HT-29 (cell line): ENCODE data around the gene NARF. TPM values are rescaled to one million over a fixed set of nuclear protein-coding genes. Genes with fewer than 3 reads are reported as not detected.
"Not testable (repeated sequence)": the region's sequence is repeated elsewhere in the genome, so short reads cannot be mapped to it uniquely, and the experiment has no call there.

Source experiments
- DNase-seq: peaks from one replicate; pipeline ENCODE4 v3.0.0-alpha.2; 2015; ENCODE audit warnings: low spot score
- small RNA-seq: library from RNA; depleted of rRNA; stranded (forward); fragments of <200 nt; gene quantifications from one replicate; pipeline ENCODE3, GENCODE V24; 2014
- total RNA-seq: library from RNA; depleted of rRNA; stranded (reverse); fragments of >200 nt; shearing (Covaris generic); gene quantifications from 2 replicates; pipeline ENCODE4 v1.2.3, GENCODE V29; 2014; rRNA removed

The NARF gene
- total RNA-seq, 1 experiment from 2014 or later = 30.5 TPM

- no peak for DNase-seq
Observed at GRCh38 chr17:82529914-82530300, 71.4 kb downstream of the NARF start.

GRCh38 chr17:82531431-82531881, 72.9 kb downstream of the NARF start:
- no peak for DNase-seq

DNA sequence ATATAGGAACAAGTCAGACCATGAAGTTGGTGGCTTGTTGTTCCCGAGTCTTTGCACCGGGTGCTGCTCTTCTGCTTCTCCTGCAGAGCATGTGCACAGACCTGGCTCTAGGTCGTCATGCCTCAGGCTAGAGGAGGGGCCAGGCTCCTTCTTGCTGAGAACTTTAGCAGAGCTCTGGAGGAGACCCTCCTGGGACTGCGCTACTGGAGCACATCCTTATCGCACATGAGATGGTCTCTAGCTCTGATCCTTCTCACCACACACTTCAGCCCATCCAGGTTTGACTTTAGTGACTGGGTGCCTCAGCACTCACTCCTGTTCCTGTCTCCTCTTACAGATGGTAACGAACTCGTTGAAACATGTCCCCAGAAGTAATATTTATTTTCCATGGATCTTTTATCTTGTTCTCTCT, 75.9 kb downstream of the NARF start:
- DNase-seq = no peak

DNA sequence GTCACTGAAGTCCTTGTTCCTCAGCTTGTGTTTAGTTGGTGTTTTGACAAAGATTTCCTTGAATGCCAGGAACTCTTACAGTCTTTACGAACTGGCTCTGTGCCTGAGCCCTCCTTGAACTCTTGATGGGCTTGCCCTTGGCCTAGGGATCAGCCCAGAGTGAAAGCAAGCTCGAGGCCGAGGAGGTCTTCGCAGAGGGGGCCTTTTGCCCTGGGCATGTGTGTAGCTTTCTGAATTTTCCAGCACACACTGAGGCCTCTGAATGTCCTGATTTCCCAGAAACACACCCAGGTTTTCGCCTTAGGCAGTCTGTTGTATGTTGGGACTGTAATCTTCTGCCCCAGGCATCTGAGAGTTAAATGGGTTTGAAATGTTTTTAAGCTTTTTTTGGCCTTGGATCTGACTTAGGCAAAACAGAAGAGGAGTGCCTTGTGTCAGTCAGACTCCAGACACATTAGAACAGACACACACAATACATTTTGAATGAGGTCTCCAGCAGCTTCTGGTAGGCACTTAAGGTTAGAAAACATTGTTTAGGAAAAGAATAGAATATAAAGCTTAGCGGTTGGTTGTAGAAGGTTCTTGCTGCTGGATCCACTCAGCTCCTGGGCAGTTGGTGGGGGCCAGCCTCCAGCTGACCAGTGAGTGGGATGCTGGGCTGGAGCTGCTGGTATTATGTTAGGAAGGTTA, 78.1 kb downstream of the NARF start:
- DNase-seq = no peak

- not testable (repeated sequence) for DNase-seq
Observed at GRCh38 chr17:82537228-82537627, 78.7 kb downstream of the NARF start.

DNA sequence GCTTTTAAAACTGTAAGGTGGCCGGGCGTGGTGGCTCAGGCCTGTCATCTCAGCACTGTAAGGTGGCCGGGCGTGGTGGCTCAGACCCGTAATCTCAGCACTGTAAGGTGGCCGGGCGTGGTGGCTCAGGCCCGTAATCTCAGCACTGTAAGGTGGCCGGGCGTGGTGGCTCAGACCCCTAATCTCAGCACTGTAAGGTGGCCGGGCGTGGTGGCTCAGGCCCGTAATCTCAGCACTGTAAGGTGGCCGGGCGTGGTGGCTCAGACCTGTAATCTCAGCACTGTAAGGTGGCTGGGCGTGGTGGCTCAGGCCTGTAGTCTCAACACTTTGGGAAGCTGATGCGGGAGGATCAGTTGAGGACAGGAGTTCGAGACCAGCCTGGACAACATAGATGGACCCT, 80.5 kb downstream of the NARF start:
- DNase-seq = not testable (repeated sequence)

Small RNA genes within 50 kb of the gene (small RNA-seq; reads per million reads assigned to genes)
- gene RF00019 = not detected

Other genes starting within 250 kb of the NARF start
- gene CCDC57, start 245.9 kb upstream of the NARF start, total RNA-seq = 47.6 and 48.2 TPM in 2 replicates
- gene SLC16A3, start 229.7 kb upstream of the NARF start, total RNA-seq = 132 and 156 TPM in 2 replicates
- gene CSNK1D, start 185.0 kb upstream of the NARF start, total RNA-seq = 47.8 and 60.4 TPM in 2 replicates
- not detected in 2 replicates for gene CD7, start 141.1 kb upstream of the NARF start, total RNA-seq
- 2.9 and 3.2 TPM in 2 replicates for gene SECTM1, start 125.0 kb upstream of the NARF start, total RNA-seq
- gene TEX19, start 99.5 kb upstream of the NARF start, total RNA-seq = 0.10 and 1.1 TPM in 2 replicates
- not detected in 2 replicates for gene UTS2R, start 87.0 kb upstream of the NARF start, total RNA-seq
- gene HEXD, start 40.4 kb upstream of the NARF start, total RNA-seq = 25.8 and 28.4 TPM in 2 replicates
- 42.0 and 51.4 TPM in 2 replicates for gene OGFOD3, start 40.2 kb upstream of the NARF start, total RNA-seq
- 72.3 and 89.5 TPM in 2 replicates for gene CYBC1, start 8.0 kb upstream of the NARF start, total RNA-seq
- gene FOXK2, start 61.0 kb downstream of the NARF start, total RNA-seq = 52.8 and 58.1 TPM in 2 replicates
- gene WDR45B, start 189.7 kb downstream of the NARF start, total RNA-seq = 89.3 and 101 TPM in 2 replicates
- 37.9 and 38.9 TPM in 2 replicates for gene RAB40B, start 240.0 kb downstream of the NARF start, total RNA-seq